H1 (cell line): ENCODE results near the gene ANK2. TPM values are rescaled to one million over a fixed set of nuclear protein-coding genes. Genes with fewer than 3 reads are reported as not detected.

Experiments
- CTCF ChIA-PET: fragments of 300-600 bp; sonication (Branson Sonifier 250); formaldehyde crosslinking; loops from one replicate; lab custom pipeline; 2021; ENCODE audit not compliant: partially characterized antibody; lab: Charles Lee
- POLR2A ChIA-PET: fragments of 300-600 bp; sonication (Branson Sonifier 250); formaldehyde crosslinking; loops from one replicate; lab custom pipeline; 2021; ENCODE audit warnings: inconsistent platforms; ENCODE audit not compliant: partially characterized antibody; lab: Charles Lee
- DNase-seq, 2 experiments: peaks; one replicate each; pipeline versions ENCODE4 v3.0.0 to v3.0.0-alpha.2; 2010 to 2022; ENCODE audit warnings: low spot score in 2 of 2, low read depth in 1 of 2, mixed read lengths in 1 of 2
- FAIRE-seq: peaks from 2 replicates; lab custom pipeline; 2011; peaks lifted over from hg19 to GRCh38; lab: Jason Lieb, UNC
- H2AFZ ChIP-seq: 2 replicates; pipeline ENCODE4 v1.8.1; 2012; ENCODE audit warnings: low read length, inconsistent platforms
- H2AK5ac ChIP-seq: 2 replicates; pipeline ENCODE4 v1.6.1; 2013; ENCODE audit warnings: low read depth, low read length
- H2BK120ac ChIP-seq: replicated peaks from 2 replicates; pipeline ENCODE3; 2013; ENCODE audit warnings: low read depth, low read length, inconsistent platforms
- H2BK12ac ChIP-seq: 2 replicates; pipeline ENCODE4 v1.6.1; 2013; ENCODE audit warnings: low read depth, low read length
- H2BK15ac ChIP-seq: 2 replicates; pipeline ENCODE4 v1.6.1; 2013; ENCODE audit warnings: low read length
- H2BK20ac ChIP-seq: 2 replicates; pipeline ENCODE4 v1.6.1; 2013; ENCODE audit warnings: low read length
- H2BK5ac ChIP-seq: 2 replicates; pipeline ENCODE4 v1.6.1; 2013; ENCODE audit warnings: low read depth, low read length
- H3K14ac ChIP-seq: 2 replicates; pipeline ENCODE4 v1.6.1; 2013; ENCODE audit warnings: inconsistent platforms; ENCODE audit not compliant: insufficient read length
- H3K18ac ChIP-seq: 2 replicates; pipeline ENCODE4 v1.6.1; 2013; ENCODE audit warnings: low read length; ENCODE audit errors: extremely low read depth
- H3K23ac ChIP-seq: 2 replicates; pipeline ENCODE4 v1.6.1; 2013; ENCODE audit warnings: inconsistent platforms; ENCODE audit not compliant: insufficient read length
- H3K23me2 ChIP-seq: 2 replicates; pipeline ENCODE4 v1.6.1; 2013; ENCODE audit warnings: low read depth, low read length
- H3K27ac ChIP-seq: 2 replicates; pipeline ENCODE4 v1.6.1; 2011; ENCODE audit warnings: low read depth, low read length, inconsistent platforms
- H3K27me3 ChIP-seq, 4 experiments: replicated peaks in 1 of 4; 1 replicate in 1 of 4; 2 replicates in 3 of 4; pipeline versions ENCODE4 v1.6.1 to v1.8.1; 2011 to 2013; ENCODE audit warnings: low read length in 3 of 4, mild to moderate bottlenecking in 3 of 4, inconsistent platforms in 2 of 4, mixed read lengths in 2 of 4, moderate library complexity in 1 of 4; ENCODE audit not compliant: control insufficient read depth in 3 of 4, insufficient read depth in 3 of 4; ENCODE audit errors: extremely low read depth in 1 of 4
- H3K36me3 ChIP-seq, 4 experiments: 2 replicates each; pipeline versions ENCODE4 v1.6.1 to v1.8.1; 2011 to 2013; ENCODE audit warnings: mild to moderate bottlenecking in 4 of 4, low read length in 3 of 4, moderate library complexity in 2 of 4, control low read depth in 1 of 4, inconsistent platforms in 1 of 4; ENCODE audit not compliant: insufficient read depth in 4 of 4, control insufficient read depth in 2 of 4
- H3K4ac ChIP-seq: replicated peaks from 2 replicates; pipeline ENCODE3; 2013; ENCODE audit warnings: low read length, low read depth, mixed read lengths, inconsistent platforms; ENCODE audit not compliant: insufficient read length
- H3K4me1 ChIP-seq, 4 experiments: replicated peaks in 1 of 4; 1 replicate in 1 of 4; 2 replicates in 3 of 4; pipeline versions ENCODE4 v1.6.1 to v1.8.1; 2011 to 2013; ENCODE audit warnings: low read length in 3 of 4, inconsistent platforms in 2 of 4, mixed read lengths in 1 of 4; ENCODE audit not compliant: insufficient read depth in 4 of 4, control insufficient read depth in 3 of 4
- H3K4me2 ChIP-seq, 2 experiments: 2 replicates each; pipeline versions ENCODE4 v1.6.1 to v1.8.1; 2011 to 2013; ENCODE audit warnings: low read depth in 2 of 2, low read length in 2 of 2, control low read depth in 1 of 2, inconsistent platforms in 1 of 2, mild to moderate bottlenecking in 1 of 2; ENCODE audit not compliant: insufficient read depth in 1 of 2
- H3K4me3 ChIP-seq, 4 experiments: fragments of 200-600, 300-600 bp in 1 of 4; sonication (generic), shearing (Covaris generic), sonication (Bioruptor Twin) in 1 of 4; 2 replicates each; pipeline versions ENCODE4 v1.5.1 to v1.8.1; 2011 to 2016; ENCODE audit warnings: low read length in 4 of 4, low read depth in 3 of 4, control low read depth in 2 of 4, inconsistent platforms in 2 of 4, mild to moderate bottlenecking in 2 of 4, mixed read lengths in 1 of 4, moderate library complexity in 1 of 4; ENCODE audit not compliant: insufficient read depth in 2 of 4; ENCODE audit errors: extremely low read depth in 1 of 4
- H3K56ac ChIP-seq: replicated peaks from 2 replicates; pipeline ENCODE3; 2013; ENCODE audit warnings: low read depth, mild to moderate bottlenecking, mixed read lengths, low read length, inconsistent platforms; ENCODE audit not compliant: insufficient read length
- H3K79me1 ChIP-seq: 2 replicates; pipeline ENCODE4 v1.6.1; 2013; ENCODE audit warnings: low read depth, low read length, control low read depth
- H3K79me2 ChIP-seq, 2 experiments: 2 replicates each; pipeline versions ENCODE4 v1.6.1 to v1.8.1; 2012 to 2013; ENCODE audit warnings: low read length in 2 of 2, mild to moderate bottlenecking in 2 of 2, inconsistent platforms in 1 of 2; ENCODE audit not compliant: insufficient read depth in 2 of 2, control insufficient read depth in 1 of 2
- H3K9ac ChIP-seq, 4 experiments: replicated peaks in 1 of 4; 1 replicate in 1 of 4; 2 replicates in 3 of 4; pipeline versions ENCODE4 v1.6.1 to v1.8.1; 2011 to 2013; ENCODE audit warnings: low read depth in 3 of 4, low read length in 3 of 4, control low read depth in 2 of 4, mild to moderate bottlenecking in 2 of 4, moderate library complexity in 2 of 4, inconsistent platforms in 1 of 4; ENCODE audit errors: extremely low read depth in 1 of 4
- H3K9me3 ChIP-seq, 2 experiments: 2 replicates each; pipeline versions ENCODE4 v1.6.1 to v1.8.1; 2012 to 2013; ENCODE audit warnings: mild to moderate bottlenecking in 2 of 2, moderate library complexity in 2 of 2, control low read depth in 1 of 2, inconsistent platforms in 1 of 2, low read depth in 1 of 2, low read length in 1 of 2, mixed read lengths in 1 of 2; ENCODE audit not compliant: insufficient read depth in 2 of 2
- H4K20me1 ChIP-seq, 2 experiments: replicated peaks in 1 of 2; 2 replicates each; pipeline versions ENCODE3 to v1.8.1; 2011 to 2013; ENCODE audit warnings: inconsistent platforms in 2 of 2, low read length in 2 of 2, mild to moderate bottlenecking in 1 of 2; ENCODE audit not compliant: insufficient read depth in 2 of 2, control insufficient read depth in 1 of 2
- H4K5ac ChIP-seq: 2 replicates; pipeline ENCODE4 v1.6.1; 2013; ENCODE audit warnings: low read length, low read depth, mixed read lengths, inconsistent platforms; ENCODE audit not compliant: insufficient read length
- H4K8ac ChIP-seq: 2 replicates; pipeline ENCODE4 v1.8.0; 2013; ENCODE audit warnings: mild to moderate bottlenecking, moderate library complexity, low read length, inconsistent platforms; ENCODE audit not compliant: insufficient read depth; ENCODE audit errors: extremely low read depth
- H4K91ac ChIP-seq: replicated peaks from 2 replicates; pipeline ENCODE3; 2013; ENCODE audit warnings: low read length, mixed read lengths, inconsistent platforms; ENCODE audit not compliant: insufficient read length
- EP300 ChIP-seq, 2 experiments: IDR thresholded peaks; 1 replicate in 1 of 2; 2 replicates in 1 of 2; pipeline ENCODE4 v1.6.1; 2011 to 2012; ENCODE audit warnings: low read depth in 2 of 2, low read length in 2 of 2, mild to moderate bottlenecking in 2 of 2, borderline replicate concordance in 1 of 2, inconsistent platforms in 1 of 2, moderate library complexity in 1 of 2
- FOSL1 ChIP-seq: IDR thresholded peaks from 2 replicates; pipeline ENCODE4 v1.6.1; 2011; ENCODE audit warnings: mild to moderate bottlenecking, low read depth, low read length, moderate library complexity; ENCODE audit not compliant: insufficient read depth
- HDAC2 ChIP-seq, 2 experiments: fragments of 300-600 bp in 1 of 2; sonication (generic) in 1 of 2; IDR thresholded peaks; 2 replicates each; pipeline ENCODE4 v1.6.1; 2011 to 2012; ENCODE audit warnings: low read depth in 2 of 2, low read length in 2 of 2, mild to moderate bottlenecking in 2 of 2, moderate library complexity in 2 of 2, borderline replicate concordance in 1 of 2, inconsistent platforms in 1 of 2
- POLR2A ChIP-seq, 2 experiments: IDR thresholded peaks; 1 replicate in 1 of 2; 2 replicates in 1 of 2; pipeline ENCODE4 v1.6.1; 2011; ENCODE audit warnings: low read depth in 2 of 2, low read length in 2 of 2, mild to moderate bottlenecking in 2 of 2; ENCODE audit errors: control extremely low read depth in 1 of 2
- SIRT6 ChIP-seq: IDR thresholded peaks from one replicate; pipeline ENCODE4 v1.7.1; 2012; ENCODE audit warnings: low read length, inconsistent platforms
- SP4 ChIP-seq: IDR thresholded peaks from 2 replicates; pipeline ENCODE4 v1.6.1; 2012; ENCODE audit warnings: low read length, inconsistent platforms
- TAF1 ChIP-seq: IDR thresholded peaks from 2 replicates; pipeline ENCODE4 v1.6.1; 2011; ENCODE audit warnings: mild to moderate bottlenecking, low read depth, low read length
- TAF7 ChIP-seq: optimal IDR thresholded peaks from 2 replicates; pipeline ENCODE3; 2011; ENCODE audit warnings: low read depth, mild to moderate bottlenecking, inconsistent platforms, low read length, moderate library complexity, borderline replicate concordance
- WGBS, 2 experiments: shearing (Covaris generic) in 1 of 2; methylation state at CpG; one replicate each; pipeline versions ENCODE4 v1.1.6 to v1.1.7; 2013 to 2015; ENCODE audit warnings: low lambda C conversion rate in 2 of 2, mixed read lengths in 2 of 2, inconsistent platforms in 1 of 2, low coverage in 1 of 2, missing lambda C conversion rate in 1 of 2; ENCODE audit not compliant: insufficient replicate concordance in 2 of 2, insufficient coverage in 1 of 2, insufficient read length in 1 of 2; ENCODE audit errors: extremely low coverage in 1 of 2, missing lambda C conversion rate in 1 of 2; 5-methylcytosine and 5-hydroxymethylcytosine counted together
- polyA plus RNA-seq, 7 experiments: library from polyadenylated mRNA; depleted of rRNA in 3 of 7; stranded (reverse) in 5 of 7; unstranded in 2 of 7; fragments of >200 nt in 5 of 7; fragments of 200-250 nt in 2 of 7; gene quantifications; 1 replicate in 5 of 7; 2 replicates in 1 of 7; 4 replicates in 1 of 7; pipeline versions ENCODE4 v1.2.1 to v1.2.3, GENCODE V29; 2011 to 2013; ENCODE audit warnings: missing spikeins in 2 of 7, mixed read lengths in 2 of 7
- total RNA-seq: library from RNA; stranded (reverse); fragmentation: NEBNext Ultra II Directional; extraction: Animal tissue kit (Norgen Biotek cat#: 25700); gene quantifications from 2 replicates; pipeline ENCODE4 v1.2.1, GENCODE V29; 2021

The ANK2 gene
- total and polyA plus RNA-seq, 2 of the 8 experiments (the other 6 are each of a cell fraction or from before 2014, with no cell fraction given) = 14.2 to 35.1 TPM

DNA sequence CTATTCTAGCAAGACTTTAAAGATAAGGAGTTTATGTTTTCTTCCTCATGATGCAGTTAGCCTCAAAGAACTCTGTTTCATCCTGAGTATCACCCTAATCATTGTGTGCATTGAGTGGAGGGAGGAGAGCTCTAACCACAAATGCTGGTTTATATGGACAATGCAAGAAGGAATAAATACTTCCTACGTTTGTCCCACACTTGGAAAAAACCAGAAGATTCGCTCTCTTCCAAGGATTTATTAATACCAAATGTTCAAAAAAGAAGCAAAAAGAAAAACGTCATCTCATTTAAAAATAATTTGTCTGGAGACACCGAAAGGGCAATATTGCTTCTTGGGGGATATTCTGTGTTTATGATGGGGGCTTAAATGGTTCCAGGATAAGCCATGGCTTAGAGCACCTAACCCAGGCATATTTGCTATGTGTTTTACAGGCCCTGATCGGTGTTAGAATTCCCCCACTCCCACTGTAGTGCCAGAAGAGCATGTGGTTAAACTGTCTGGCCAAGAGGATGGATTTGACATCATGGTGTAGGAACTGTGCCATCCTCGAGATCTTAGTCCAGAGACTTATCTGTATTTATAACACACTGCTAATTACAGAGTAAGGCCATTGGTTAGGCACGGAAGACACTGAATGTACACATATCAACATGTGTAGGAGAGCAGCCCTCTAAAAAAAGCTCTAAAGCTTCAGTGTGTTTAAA is 227.2 kb downstream of the ANK2 start:
- no peak overlapping the region for H2AFZ ChIP-seq
- no peak overlapping the region for H2BK5ac ChIP-seq
- peaks cover 0 to 8% (median 3%) of the 10 kb centered on the region in 4 experiments; a peak in 3 of 7 replicates for H3K4me1 ChIP-seq
- ChIA-PET CTCF (interaction anchor here (0.6 to 3.8 kb wide), 2 partner anchors 14 to 167 kb away, joined by 6 to 78 read pairs; no protein-coding TSS in a partner anchor), POLR2A (no interaction called here)
- no peak overlapping the region for H4K8ac ChIP-seq
- H3K4me3 ChIP-seq = no peak overlapping the region
- no peaks in the 10 kb centered on the region for H3K79me2 ChIP-seq
- TF ChIP-seq SP4 = no peak
- no peak for TF ChIP-seq EP300 (IDR thresholded peaks at IDR 0.05; ENCODE audit: borderline replicate concordance in 1 of 2, low read depth in 2 of 2, low read length in 2 of 2)
- no peak for TF ChIP-seq SIRT6
- TF ChIP-seq FOSL1 = no peak
- TF ChIP-seq HDAC2 (IDR thresholded peaks at IDR 0.05; ENCODE audit: borderline replicate concordance in 1 of 2, low read depth in 2 of 2, low read length in 2 of 2) = no peak
- TF ChIP-seq POLR2A (IDR thresholded peaks at IDR 0.05; ENCODE audit: control extremely low read depth in 1 of 2, low read depth in 2 of 2, low read length in 2 of 2) = no peak
- no peak for TF ChIP-seq TAF1
- no peak for TF ChIP-seq TAF7
- no peak overlapping the region for H3K23ac ChIP-seq
- no peak overlapping the region for H2BK20ac ChIP-seq
- no peak overlapping the region for H2BK120ac ChIP-seq
- no peak for FAIRE-seq
- H3K56ac ChIP-seq = no peak overlapping the region
- no peaks in the 10 kb centered on the region for H3K27me3 ChIP-seq
- no peak overlapping the region for H3K9ac ChIP-seq
- H3K23me2 ChIP-seq = no peaks in the 10 kb centered on the region
- WGBS, 2 experiments = 88% methylated on average over 7 of the region's 7 CpGs; no CpG with 5 or more reads in 1 of the 2 experiments
- H2BK15ac ChIP-seq = no peak overlapping the region
- no peak overlapping the region for H2AK5ac ChIP-seq
- H4K91ac ChIP-seq = no peak overlapping the region
- H3K4me2 ChIP-seq = no peak overlapping the region
- H4K20me1 ChIP-seq = no peaks in the 10 kb centered on the region
- no peak overlapping the region for H3K18ac ChIP-seq
- no peak for DNase-seq
- H3K14ac ChIP-seq = no peak overlapping the region
- no peak overlapping the region for H3K4ac ChIP-seq
- H4K5ac ChIP-seq = no peak overlapping the region
- no peaks in the 10 kb centered on the region for H3K79me1 ChIP-seq
- no peak overlapping the region for H2BK12ac ChIP-seq
- no peak overlapping the region for H3K27ac ChIP-seq
- peaks cover 0 to 20% (median 2%) of the 10 kb centered on the region in 4 experiments; a peak in 4 of 8 replicates for H3K36me3 ChIP-seq
- H3K9me3 ChIP-seq = no peaks in the 10 kb centered on the region
